Liver (tissue), 9 donors: ENCODE measurements around the gene TMEM187. TPM values are rescaled to one million over a fixed set of nuclear protein-coding genes. Genes with fewer than 3 reads are reported as not detected.

Experiments
- DNase-seq: peaks from one replicate; pipeline ENCODE4 v3.0.0-alpha.2; 2017; ENCODE audit warnings: low spot score
- H3K27ac ChIP-seq, 2 donors: one replicate each; pipeline ENCODE4 v1.7.0; 2013; ENCODE audit warnings: inconsistent platforms in 2 of 2, low read length in 2 of 2, control low read depth in 1 of 2, low read depth in 1 of 2, mild to moderate bottlenecking in 1 of 2
- H3K27me3 ChIP-seq, 4 donors: one replicate each; pipeline versions ENCODE4 v1.6.1 to v1.7.0; 2013; ENCODE audit warnings: low read length in 3 of 4, inconsistent platforms in 1 of 4, mild to moderate bottlenecking in 1 of 4, moderate library complexity in 1 of 4; ENCODE audit not compliant: control insufficient read depth in 4 of 4, insufficient read depth in 4 of 4
- H3K36me3 ChIP-seq, 4 donors: one replicate each; pipeline versions ENCODE4 v1.6.1 to v1.7.0; 2013; ENCODE audit warnings: low read length in 3 of 4, mild to moderate bottlenecking in 3 of 4, low read depth in 1 of 4, moderate library complexity in 1 of 4; ENCODE audit not compliant: control insufficient read depth in 4 of 4, insufficient read depth in 3 of 4
- H3K4me1 ChIP-seq, 4 donors: one replicate each; pipeline versions ENCODE4 v1.6.1 to v1.7.0; 2013; ENCODE audit warnings: low read length in 3 of 4, mild to moderate bottlenecking in 3 of 4, moderate library complexity in 1 of 4; ENCODE audit not compliant: control insufficient read depth in 4 of 4, insufficient read depth in 4 of 4
- H3K4me3 ChIP-seq, 3 donors: one replicate each; pipeline versions ENCODE4 v1.6.1 to v1.7.0; 2013; ENCODE audit warnings: low read length in 3 of 3, control low read depth in 1 of 3, low read depth in 1 of 3, mild to moderate bottlenecking in 1 of 3
- H3K9ac ChIP-seq, 2 donors: one replicate each; pipeline ENCODE4 v1.7.0; 2013; ENCODE audit warnings: low read length in 2 of 2, mild to moderate bottlenecking in 2 of 2, moderate library complexity in 2 of 2, control low read depth in 1 of 2, low read depth in 1 of 2
- H3K9me3 ChIP-seq, 4 donors: one replicate each; pipeline versions ENCODE4 v1.6.1 to v1.7.0; 2013; ENCODE audit warnings: low read length in 3 of 4; ENCODE audit not compliant: control insufficient read depth in 4 of 4
- ATF3 ChIP-seq: IDR thresholded peaks from 2 replicates; pipeline ENCODE4 v1.6.1; 2016; ENCODE audit warnings: antibody characterized with exemption
- CTCF ChIP-seq: fragments of 150-350 bp; IDR thresholded peaks from 2 replicates; pipeline ENCODE4 v1.5.1; 2017; ENCODE audit warnings: improper control_type of control experiment, low read depth, low read length; ENCODE audit not compliant: missing input control
- EGR1 ChIP-seq, 2 donors: IDR thresholded peaks; 2 replicates each; pipeline ENCODE4 v1.6.1; 2016 to 2018; ENCODE audit warnings: antibody characterized with exemption in 2 of 2, low read depth in 2 of 2
- FOXA1 ChIP-seq: IDR thresholded peaks from 2 replicates; pipeline ENCODE4 v1.6.1; 2016; ENCODE audit warnings: antibody characterized with exemption
- FOXA2 ChIP-seq: IDR thresholded peaks from 2 replicates; pipeline ENCODE4 v1.6.1; 2016; ENCODE audit warnings: antibody characterized with exemption
- GABPA ChIP-seq, 2 donors: IDR thresholded peaks in 1 of 2; conservative IDR thresholded peaks in 1 of 2; 2 replicates each; pipeline ENCODE4 v1.6.1; 2016; ENCODE audit warnings: antibody characterized with exemption in 2 of 2, mild to moderate bottlenecking in 1 of 2, moderate library complexity in 1 of 2
- HNF4A ChIP-seq, 2 donors: conservative IDR thresholded peaks; 2 replicates each; pipeline ENCODE4 v1.6.1; 2016; ENCODE audit warnings: antibody characterized with exemption in 2 of 2, mild to moderate bottlenecking in 2 of 2
- HNF4G ChIP-seq: IDR thresholded peaks from 2 replicates; pipeline ENCODE4 v1.6.1; 2016; ENCODE audit warnings: antibody characterized with exemption
- JUND ChIP-seq, 2 donors: IDR thresholded peaks; 2 replicates each; pipeline ENCODE4 v1.6.1; 2016; ENCODE audit warnings: antibody characterized with exemption in 2 of 2
- NR2F2 ChIP-seq: IDR thresholded peaks from 2 replicates; pipeline ENCODE4 v1.6.1; 2016; ENCODE audit warnings: antibody characterized with exemption
- RAD21 ChIP-seq, 2 donors: IDR thresholded peaks; 2 replicates each; pipeline ENCODE4 v1.6.1; 2016; ENCODE audit warnings: antibody characterized with exemption in 2 of 2, mild to moderate bottlenecking in 2 of 2
- RXRA ChIP-seq, 2 donors: IDR thresholded peaks; 2 replicates each; pipeline ENCODE4 v1.6.1; 2017 to 2018; ENCODE audit warnings: antibody characterized with exemption in 2 of 2, mild to moderate bottlenecking in 1 of 2
- SP1 ChIP-seq: IDR thresholded peaks from 2 replicates; pipeline ENCODE4 v1.6.1; 2018; ENCODE audit warnings: antibody characterized with exemption, mild to moderate bottlenecking
- TAF1 ChIP-seq: conservative IDR thresholded peaks from 2 replicates; pipeline ENCODE4 v1.6.1; 2016; ENCODE audit warnings: antibody characterized with exemption, mild to moderate bottlenecking
- YY1 ChIP-seq: IDR thresholded peaks from 2 replicates; pipeline ENCODE4 v1.6.1; 2016; ENCODE audit warnings: antibody characterized with exemption, mild to moderate bottlenecking
- WGBS: extraction: QIAGEN DNeasy Blood & Tissue Kit; methylation state at CpG from one replicate; pipeline ENCODE4 v1.1.7; 2013; 5-methylcytosine and 5-hydroxymethylcytosine counted together
- polyA plus RNA-seq, 2 donors: library from polyadenylated mRNA; stranded (reverse) in 1 of 2; unstranded in 1 of 2; fragments of 200-250 nt in 1 of 2; fragments of >200 nt in 1 of 2; fragmentation: Nextera tagmentation in 1 of 2; extraction: Ambion mirVana in 1 of 2; gene quantifications; one replicate each; pipeline versions ENCODE4 v1.2.1 to v1.2.3, GENCODE V29; 2013 to 2015
- total RNA-seq, 2 donors: library from RNA; depleted of rRNA; stranded (reverse); fragments of >200 nt; gene quantifications; one replicate each; pipeline ENCODE4 v1.2.3, GENCODE V29; 2014
- TF ChIP-seq, protein P1 (sequence below): IDR thresholded peaks from 2 replicates; pipeline ENCODE4 v1.6.1; 2016; ENCODE audit warnings: antibody characterized with exemption, mild to moderate bottlenecking
- TF ChIP-seq, protein P2 (sequence below): IDR thresholded peaks from 2 replicates; pipeline ENCODE4 v1.6.1; 2016; ENCODE audit warnings: antibody characterized with exemption
- TF ChIP-seq, protein P3 (sequence below): IDR thresholded peaks from 2 replicates; pipeline ENCODE4 v1.6.1; 2016; ENCODE audit warnings: antibody characterized with exemption
- donor health status: healthy.
- donor health status: healthy.
- donor health status: healthy.
- donor health status: healthy.
- donor health status: healthy.

Gene TMEM187
- total and polyA plus RNA-seq, 4 donors = 2.9 to 5.8 (median 4.1) TPM

- Histone ChIP-seq H3K27me3 (no peaks in the 10 kb centered on the region), H3K36me3 (peaks cover 0 to 1% (median 0%) of the 10 kb centered on the region in 4 donors), H3K9ac (no peak overlapping the region), H3K9me3 (no peaks in the 10 kb centered on the region), H3K27ac (peak overlapping the region; percentile 26 to 81), H3K4me3 (no peak overlapping the region), H3K4me1 (peaks cover 3 to 24% (median 13%) of the 10 kb centered on the region in 4 donors)
- 41% methylated on average over 27 of the region's 27 CpGs for WGBS
- TF ChIP-seq HNF4A (conservative IDR thresholded peaks at IDR 0.05) (peak; percentile 37 to 43), FOXA1 (no peak), RXRA (IDR thresholded peaks at IDR 0.05) (peak; percentile 18 to 48), SP1 (peak; percentile 29)
- no peak for DNase-seq
These were observed 50.9 kb downstream of the TMEM187 start for GRCh38 chrX:154023276-154024000.

GRCh38 chrX:154024271-154024670 lies 51.7 kb downstream of the TMEM187 start:
- Histone ChIP-seq H3K36me3 (peaks cover 0 to 1% (median 0%) of the 10 kb centered on the region in 4 donors), H3K9ac (no peak overlapping the region), H3K27ac (no peak overlapping the region), H3K4me1 (peaks cover 5 to 29% (median 18%) of the 10 kb centered on the region in 4 donors), H3K27me3 (no peaks in the 10 kb centered on the region), H3K9me3 (no peaks in the 10 kb centered on the region), H3K4me3 (no peak overlapping the region)
- DNase-seq = no peak
- TF ChIP-seq CTCF (no peak), EGR1 (IDR thresholded peaks at IDR 0.05; ENCODE audit: low read depth in 2 of 2) (no peak), FOXA1 (no peak), SP1 (no peak), JUND (IDR thresholded peaks at IDR 0.05) (no peak), ATF3 (no peak), FOXA2 (no peak), NR2F2 (no peak), YY1 (no peak), HNF4G (no peak), RXRA (IDR thresholded peaks at IDR 0.05) (no peak), TAF1 (no peak), GABPA (IDR thresholded peaks at IDR 0.05 in 1 of 2, conservative IDR thresholded peaks at IDR 0.05 in 1 of 2) (no peak), RAD21 (IDR thresholded peaks at IDR 0.05) (no peak), HNF4A (conservative IDR thresholded peaks at IDR 0.05) (no peak)
- TF ChIP-seq, protein P1, sequence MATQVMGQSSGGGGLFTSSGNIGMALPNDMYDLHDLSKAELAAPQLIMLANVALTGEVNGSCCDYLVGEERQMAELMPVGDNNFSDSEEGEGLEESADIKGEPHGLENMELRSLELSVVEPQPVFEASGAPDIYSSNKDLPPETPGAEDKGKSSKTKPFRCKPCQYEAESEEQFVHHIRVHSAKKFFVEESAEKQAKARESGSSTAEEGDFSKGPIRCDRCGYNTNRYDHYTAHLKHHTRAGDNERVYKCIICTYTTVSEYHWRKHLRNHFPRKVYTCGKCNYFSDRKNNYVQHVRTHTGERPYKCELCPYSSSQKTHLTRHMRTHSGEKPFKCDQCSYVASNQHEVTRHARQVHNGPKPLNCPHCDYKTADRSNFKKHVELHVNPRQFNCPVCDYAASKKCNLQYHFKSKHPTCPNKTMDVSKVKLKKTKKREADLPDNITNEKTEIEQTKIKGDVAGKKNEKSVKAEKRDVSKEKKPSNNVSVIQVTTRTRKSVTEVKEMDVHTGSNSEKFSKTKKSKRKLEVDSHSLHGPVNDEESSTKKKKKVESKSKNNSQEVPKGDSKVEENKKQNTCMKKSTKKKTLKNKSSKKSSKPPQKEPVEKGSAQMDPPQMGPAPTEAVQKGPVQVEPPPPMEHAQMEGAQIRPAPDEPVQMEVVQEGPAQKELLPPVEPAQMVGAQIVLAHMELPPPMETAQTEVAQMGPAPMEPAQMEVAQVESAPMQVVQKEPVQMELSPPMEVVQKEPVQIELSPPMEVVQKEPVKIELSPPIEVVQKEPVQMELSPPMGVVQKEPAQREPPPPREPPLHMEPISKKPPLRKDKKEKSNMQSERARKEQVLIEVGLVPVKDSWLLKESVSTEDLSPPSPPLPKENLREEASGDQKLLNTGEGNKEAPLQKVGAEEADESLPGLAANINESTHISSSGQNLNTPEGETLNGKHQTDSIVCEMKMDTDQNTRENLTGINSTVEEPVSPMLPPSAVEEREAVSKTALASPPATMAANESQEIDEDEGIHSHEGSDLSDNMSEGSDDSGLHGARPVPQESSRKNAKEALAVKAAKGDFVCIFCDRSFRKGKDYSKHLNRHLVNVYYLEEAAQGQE = no peak
- TF ChIP-seq, protein P2, sequence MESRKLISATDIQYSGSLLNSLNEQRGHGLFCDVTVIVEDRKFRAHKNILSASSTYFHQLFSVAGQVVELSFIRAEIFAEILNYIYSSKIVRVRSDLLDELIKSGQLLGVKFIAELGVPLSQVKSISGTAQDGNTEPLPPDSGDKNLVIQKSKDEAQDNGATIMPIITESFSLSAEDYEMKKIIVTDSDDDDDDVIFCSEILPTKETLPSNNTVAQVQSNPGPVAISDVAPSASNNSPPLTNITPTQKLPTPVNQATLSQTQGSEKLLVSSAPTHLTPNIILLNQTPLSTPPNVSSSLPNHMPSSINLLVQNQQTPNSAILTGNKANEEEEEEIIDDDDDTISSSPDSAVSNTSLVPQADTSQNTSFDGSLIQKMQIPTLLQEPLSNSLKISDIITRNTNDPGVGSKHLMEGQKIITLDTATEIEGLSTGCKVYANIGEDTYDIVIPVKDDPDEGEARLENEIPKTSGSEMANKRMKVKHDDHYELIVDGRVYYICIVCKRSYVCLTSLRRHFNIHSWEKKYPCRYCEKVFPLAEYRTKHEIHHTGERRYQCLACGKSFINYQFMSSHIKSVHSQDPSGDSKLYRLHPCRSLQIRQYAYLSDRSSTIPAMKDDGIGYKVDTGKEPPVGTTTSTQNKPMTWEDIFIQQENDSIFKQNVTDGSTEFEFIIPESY = no peak
- TF ChIP-seq, protein P3, sequence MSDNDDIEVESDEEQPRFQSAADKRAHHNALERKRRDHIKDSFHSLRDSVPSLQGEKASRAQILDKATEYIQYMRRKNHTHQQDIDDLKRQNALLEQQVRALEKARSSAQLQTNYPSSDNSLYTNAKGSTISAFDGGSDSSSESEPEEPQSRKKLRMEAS = no peak
- WGBS = 95% methylated on average over 15 of the region's 15 CpGs
